ENCODE data around the gene EMP3.
"Not testable (repeated sequence)": the region's sequence is repeated elsewhere in the genome, so short reads cannot be mapped to it uniquely, and the experiment has no call there.

EMP3 gene

GRCh38 chr19:48368936-48369335 is 43.6 kb downstream of the EMP3 start:
- no peak overlapping the region for H3K4me3 ChIP-seq (ENCODE audit: low read length)
- DNase-seq (ENCODE audit: low read depth): no peak
- no peak for TF ChIP-seq CTCF (conservative IDR thresholded peaks at IDR 0.05; ENCODE audit: low read length)

- no peak overlapping the region for H3K4me3 ChIP-seq (ENCODE audit: low read length)
- no peak for TF ChIP-seq CTCF (conservative IDR thresholded peaks at IDR 0.05; ENCODE audit: low read length)
- DNase-seq (ENCODE audit: low read depth): no peak
Observed at GRCh38 chr19:48370955-48371354, 45.6 kb downstream of the EMP3 start.

- DNase-seq (ENCODE audit: low read depth): no peak
- no peak for TF ChIP-seq CTCF (conservative IDR thresholded peaks at IDR 0.05; ENCODE audit: low read length)
- no peak overlapping the region for H3K4me3 ChIP-seq (ENCODE audit: low read length)
Observed at GRCh38 chr19:48371367-48371766, 46.0 kb downstream of the EMP3 start.

- DNase-seq (ENCODE audit: low read depth); H3K4me3 ChIP-seq (ENCODE audit: low read length): not testable (repeated sequence)
Observed at GRCh38 chr19:48371771-48372170, 46.4 kb downstream of the EMP3 start.

- no peak for DNase-seq (ENCODE audit: low read depth)
- TF ChIP-seq CTCF (conservative IDR thresholded peaks at IDR 0.05; ENCODE audit: low read length): no peak
- no peak overlapping the region for H3K4me3 ChIP-seq (ENCODE audit: low read length)
Observed at GRCh38 chr19:48372904-48373303, 47.6 kb downstream of the EMP3 start.

- TF ChIP-seq CTCF (conservative IDR thresholded peaks at IDR 0.05; ENCODE audit: low read length): no peak
- no peak for DNase-seq (ENCODE audit: low read depth)
- H3K4me3 ChIP-seq (ENCODE audit: low read length): no peak overlapping the region
Observed at GRCh38 chr19:48373567-48373966, 48.2 kb downstream of the EMP3 start.

- TF ChIP-seq CTCF (conservative IDR thresholded peaks at IDR 0.05; ENCODE audit: low read length): no peak
- DNase-seq (ENCODE audit: low read depth): no peak
- no peak overlapping the region for H3K4me3 ChIP-seq (ENCODE audit: low read length)
Observed at GRCh38 chr19:48378194-48378570, 52.8 kb downstream of the EMP3 start.

GRCh38 chr19:48379058-48379457 is 53.7 kb downstream of the EMP3 start:
- TF ChIP-seq CTCF (conservative IDR thresholded peaks at IDR 0.05; ENCODE audit: low read length): no peak
- DNase-seq (ENCODE audit: low read depth): no peak
- no peak overlapping the region for H3K4me3 ChIP-seq (ENCODE audit: low read length)

All from AG10803 (cell line).